GM12891 (cell line): Measurements from ENCODE around the gene OR52A5.

Experiments
- POLR2A ChIP-seq: IDR thresholded peaks from 2 replicates; pipeline ENCODE4 v1.6.1; 2011; ENCODE audit warnings: low read depth, low read length, control low read depth
- POLR2AphosphoS5 ChIP-seq: IDR thresholded peaks from 2 replicates; pipeline ENCODE4 v1.6.1; 2011; ENCODE audit warnings: low read depth, low read length, control low read depth
- SPI1 ChIP-seq: IDR thresholded peaks from 2 replicates; pipeline ENCODE4 v1.6.1; 2011; ENCODE audit warnings: low read depth, low read length, control low read depth
- TAF1 ChIP-seq: IDR thresholded peaks from 2 replicates; pipeline ENCODE4 v1.6.1; 2011; ENCODE audit warnings: low read depth, low read length, control low read depth

DNA sequence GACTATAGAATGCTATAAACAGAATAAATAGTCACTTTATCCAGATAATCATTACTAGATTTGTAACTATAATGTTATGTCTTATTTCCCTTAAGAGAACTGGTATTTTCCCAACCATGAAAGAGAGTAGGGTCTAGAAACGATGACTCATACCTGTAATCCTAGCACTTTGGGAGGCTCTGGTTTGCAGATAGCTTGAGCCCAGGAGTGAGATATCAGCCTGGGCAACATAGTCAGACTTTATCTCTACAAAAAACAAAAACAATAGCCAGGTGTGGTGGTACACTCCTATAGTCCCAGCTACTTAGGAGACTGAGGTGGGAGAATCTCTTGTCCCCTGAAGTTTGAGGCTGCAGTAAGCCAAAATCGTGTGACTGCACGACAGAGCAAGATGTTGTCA is 30.9 kb downstream of the OR52A5 start:
- TF ChIP-seq POLR2A (no peak), POLR2AphosphoS5 (no peak), SPI1 (no peak), TAF1 (no peak)
